Measurements from ENCODE around the gene RAD21L1. TPM values are rescaled to one million over a fixed set of nuclear protein-coding genes. Genes with fewer than 3 reads are reported as not detected.

The RAD21L1 gene
- total RNA-seq, 4 donors from 2014 or later, result not detected

GRCh38 chr20:1269235-1269634 is 43.4 kb downstream of the RAD21L1 start:
- DNase-seq, result no peak
- no peak overlapping the region for H3K27ac ChIP-seq

GRCh38 chr20:1269850-1270249 is 44.0 kb downstream of the RAD21L1 start:
- H3K4me1 ChIP-seq, result peaks cover 0 to 13% (median 2%) of the 10 kb centered on the region in 4 donors
- H3K9me3 ChIP-seq, result no peaks in the 10 kb centered on the region
- TF ChIP-seq POLR2A (IDR thresholded peaks at IDR 0.05) (no peak), CTCF (IDR thresholded peaks at IDR 0.05) (no peak)
- H3K27ac ChIP-seq, result no peak overlapping the region
- H3K4me3 ChIP-seq, result no peak overlapping the region
- no peak for DNase-seq
- no peaks in the 10 kb centered on the region for H3K36me3 ChIP-seq
- no peaks in the 10 kb centered on the region for H3K27me3 ChIP-seq

More at GRCh38 chr20:1269235-1269634, 43.4 kb downstream of the RAD21L1 start:
- Histone ChIP-seq H3K4me3 (no peak overlapping the region), H3K9me3 (no peaks in the 10 kb centered on the region), H3K4me1 (peaks cover 0 to 13% (median 2%) of the 10 kb centered on the region in 4 donors), H3K36me3 (no peaks in the 10 kb centered on the region), H3K27me3 (no peaks in the 10 kb centered on the region)
- no peak for TF ChIP-seq CTCF (IDR thresholded peaks at IDR 0.05)
- no peak for TF ChIP-seq POLR2A (IDR thresholded peaks at IDR 0.05)

GRCh38 chr20:1272368-1273100 is 46.7 kb downstream of the RAD21L1 start:
- H3K4me1 ChIP-seq, result no peaks in the 10 kb centered on the region
- no peak for TF ChIP-seq POLR2A (IDR thresholded peaks at IDR 0.05)
- no peak for TF ChIP-seq CTCF (IDR thresholded peaks at IDR 0.05)
- no peak for DNase-seq
- H3K27ac ChIP-seq, result no peak overlapping the region
- no peak overlapping the region for H3K4me3 ChIP-seq
- no peaks in the 10 kb centered on the region for H3K36me3 ChIP-seq
- no peaks in the 10 kb centered on the region for H3K9me3 ChIP-seq
- H3K27me3 ChIP-seq, result no peaks in the 10 kb centered on the region

GRCh38 chr20:1273366-1273765 is 47.5 kb downstream of the RAD21L1 start:
- H3K4me3 ChIP-seq, result no peak overlapping the region
- no peak for DNase-seq
- H3K4me1 ChIP-seq, result no peaks in the 10 kb centered on the region
- no peaks in the 10 kb centered on the region for H3K36me3 ChIP-seq
- no peaks in the 10 kb centered on the region for H3K27me3 ChIP-seq
- no peak overlapping the region for H3K27ac ChIP-seq
- no peaks in the 10 kb centered on the region for H3K9me3 ChIP-seq
- no peak for TF ChIP-seq CTCF (IDR thresholded peaks at IDR 0.05)
- no peak for TF ChIP-seq POLR2A (IDR thresholded peaks at IDR 0.05)

GRCh38 chr20:1274485-1275311 is 48.9 kb downstream of the RAD21L1 start:
- no peaks in the 10 kb centered on the region for H3K36me3 ChIP-seq
- H3K4me3 ChIP-seq, result no peak overlapping the region
- no peaks in the 10 kb centered on the region for H3K27me3 ChIP-seq
- H3K4me1 ChIP-seq, result no peaks in the 10 kb centered on the region
- no peak overlapping the region for H3K27ac ChIP-seq
- no peaks in the 10 kb centered on the region for H3K9me3 ChIP-seq
- DNase-seq, result no peak
- TF ChIP-seq CTCF (IDR thresholded peaks at IDR 0.05) (no peak), POLR2A (IDR thresholded peaks at IDR 0.05) (no peak)

All from Peyer's patch (tissue), 4 donors.